GM19035 (cell line): Measurements from ENCODE around the gene CYRIA.

Source experiments
- ATAC-seq: cut with Tn5 transposase; IDR thresholded peaks from one replicate; pipeline ENCODE4 v1.9.1; 2021; ENCODE audit not compliant: unreplicated experiment

Gene CYRIA

DNA sequence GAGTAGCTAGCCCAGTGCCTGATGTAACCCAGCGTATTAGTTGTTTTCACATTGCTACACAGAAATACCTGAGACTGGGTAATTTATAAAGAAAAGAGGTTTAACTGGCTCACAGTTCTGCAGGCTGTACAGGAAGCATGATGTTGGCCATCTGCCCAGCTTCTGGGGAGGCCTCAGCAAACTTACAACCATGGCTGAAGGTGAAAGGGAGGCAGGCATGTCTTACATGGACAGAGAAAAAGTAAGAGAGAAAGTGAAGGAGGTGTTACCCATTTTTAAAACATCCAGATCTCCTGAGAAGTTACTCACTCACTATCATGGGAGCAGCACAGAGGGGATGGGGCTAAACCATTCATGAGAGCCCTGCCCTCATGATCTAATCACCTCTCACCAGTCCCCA, 6.1 kb upstream of the CYRIA start:
- no peak for ATAC-seq

- ATAC-seq: no peak
These were observed 3.8 kb upstream of the CYRIA start for GRCh38 chr2:16669388-16669787.

DNA sequence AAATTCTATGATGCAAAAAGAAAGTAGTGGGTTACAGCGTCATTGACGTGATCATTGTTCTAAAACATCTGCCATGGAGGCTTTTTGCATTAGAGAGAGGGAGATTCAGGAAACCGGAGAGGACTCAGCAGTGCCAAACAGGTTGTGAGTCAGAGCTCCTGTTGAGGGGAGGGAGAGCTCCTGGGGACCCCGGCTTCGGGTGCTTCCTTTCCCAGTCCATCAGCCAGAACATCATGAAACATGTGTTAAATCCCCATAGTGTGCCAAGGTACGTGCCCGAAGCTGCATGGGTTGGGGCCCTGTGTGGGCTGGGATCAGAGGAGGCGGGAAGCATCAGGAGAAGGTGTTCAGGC, 791 bp upstream of the CYRIA start:
- ATAC-seq: peak; percentile 17

GRCh38 chr2:16664809-16665747, 556 bp downstream of the CYRIA start:
- peak; percentile 15 for ATAC-seq

DNA sequence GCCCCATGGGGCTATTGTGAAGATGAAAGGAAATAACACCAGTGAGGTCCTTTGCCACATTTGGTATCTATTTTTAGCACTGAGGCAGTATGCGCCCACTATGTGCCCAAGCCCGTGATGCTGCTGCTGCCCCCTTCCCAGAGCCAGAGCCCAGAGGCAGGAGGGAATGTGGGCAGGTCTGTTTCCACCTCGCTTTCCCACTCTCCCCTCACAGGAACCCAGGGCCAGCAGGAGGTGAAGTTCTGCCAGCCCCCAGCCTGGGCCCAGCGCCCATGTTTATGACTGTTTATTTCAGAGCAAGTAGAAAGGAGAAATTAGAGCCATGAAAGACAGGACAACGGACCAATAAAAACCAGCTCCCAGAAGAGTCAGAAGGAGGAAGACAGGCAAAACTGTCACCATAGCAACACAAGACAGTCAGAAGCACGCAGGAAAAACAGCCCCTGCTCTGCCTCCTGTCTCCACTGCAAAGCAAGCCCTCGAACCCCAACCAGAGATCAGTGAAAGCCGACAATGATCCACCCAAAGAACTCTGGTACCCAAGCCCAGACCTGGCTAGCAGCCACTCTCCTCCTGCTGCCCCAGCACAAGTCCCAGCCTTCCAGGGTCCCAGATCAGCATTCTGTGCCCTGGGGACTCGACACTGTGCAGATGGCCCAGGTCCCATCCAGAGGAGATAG, 1.4 kb downstream of the CYRIA start:
- ATAC-seq: no peak

GRCh38 chr2:16663121-16663905, 2.3 kb downstream of the CYRIA start:
- no peak for ATAC-seq

DNA sequence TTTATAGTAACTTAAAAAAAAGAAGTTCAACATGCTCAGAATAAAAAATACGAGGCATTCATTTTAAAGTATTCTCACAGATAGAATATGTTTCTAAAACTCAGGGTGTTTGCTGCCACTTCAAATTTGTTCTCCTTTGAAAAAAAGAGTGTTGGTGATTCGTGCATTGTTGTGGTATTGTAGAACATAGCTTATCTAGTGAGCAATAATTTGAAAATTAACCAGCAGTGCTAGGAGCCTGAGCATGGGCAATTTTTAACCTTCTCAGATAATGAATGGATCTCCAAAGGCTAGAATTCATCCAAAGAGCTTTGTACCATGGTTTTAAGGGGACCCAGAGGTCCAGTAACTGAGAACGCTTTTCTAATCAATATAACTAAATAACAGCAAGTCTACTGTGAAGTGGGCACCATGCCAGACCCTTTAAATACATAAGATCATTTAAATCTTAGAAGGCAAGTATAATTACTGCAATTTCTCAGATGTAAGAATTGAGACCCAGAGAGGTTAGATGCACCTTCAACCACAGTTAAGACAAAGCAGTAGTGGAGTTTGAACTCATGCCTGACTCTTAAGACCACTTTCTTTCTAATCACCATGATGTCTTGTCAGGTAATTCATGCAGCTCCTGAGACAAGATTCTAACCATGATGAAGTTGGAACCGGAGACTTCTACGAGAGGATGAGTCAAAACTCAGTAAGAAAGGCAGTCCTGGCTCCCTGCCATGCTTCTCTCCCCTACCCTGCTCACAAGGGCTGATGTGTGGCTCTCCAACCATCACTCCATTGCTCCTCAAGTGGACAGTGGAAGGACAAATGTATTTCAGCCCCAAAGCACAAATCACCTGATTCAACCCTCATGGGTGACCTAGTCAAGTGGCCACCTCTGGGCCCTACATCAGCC, 3.4 kb downstream of the CYRIA start:
- ATAC-seq: no peak

DNA sequence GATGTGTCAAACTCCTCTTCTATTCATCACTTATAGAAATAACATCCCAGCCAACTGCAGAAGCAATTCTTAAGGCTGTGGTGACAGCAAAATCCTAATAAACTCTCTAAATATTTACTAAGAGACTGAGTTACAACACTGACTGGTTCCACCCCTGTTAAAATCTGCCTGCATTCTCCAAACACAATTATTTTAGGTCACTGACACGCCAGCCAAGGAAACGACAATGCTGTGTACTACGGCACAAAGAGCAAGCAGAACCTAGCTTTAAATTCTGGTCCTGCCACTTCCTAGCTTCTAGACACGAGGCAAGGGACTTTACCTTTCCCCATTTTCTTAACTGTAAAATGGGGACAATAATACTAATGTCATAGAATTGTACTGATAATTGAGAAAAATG, 4.1 kb downstream of the CYRIA start:
- no peak for ATAC-seq

DNA sequence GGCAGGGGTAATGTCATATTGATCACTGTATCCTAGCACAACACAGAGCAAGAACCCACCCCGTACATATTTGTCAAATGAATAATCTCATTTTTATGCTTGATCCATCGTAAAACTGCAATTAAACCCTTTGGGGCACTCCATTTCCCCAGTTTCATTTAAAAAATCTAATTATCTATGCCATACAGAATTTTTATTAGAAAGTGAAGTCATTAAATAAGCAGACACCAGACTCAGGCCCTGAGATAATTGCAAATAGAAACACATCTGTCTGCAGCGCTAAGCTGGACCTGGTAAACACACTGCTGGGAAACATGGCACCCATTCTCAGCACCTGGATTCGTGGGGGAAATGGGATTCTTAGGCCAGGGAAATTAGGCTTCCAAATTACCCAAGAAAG, 5.1 kb downstream of the CYRIA start:
- ATAC-seq: no peak

- ATAC-seq: no peak
These were observed 5.5 kb downstream of the CYRIA start for GRCh38 chr2:16660114-16660513.

- no peak for ATAC-seq
These were observed 7.4 kb downstream of the CYRIA start for GRCh38 chr2:16658076-16658739.

DNA sequence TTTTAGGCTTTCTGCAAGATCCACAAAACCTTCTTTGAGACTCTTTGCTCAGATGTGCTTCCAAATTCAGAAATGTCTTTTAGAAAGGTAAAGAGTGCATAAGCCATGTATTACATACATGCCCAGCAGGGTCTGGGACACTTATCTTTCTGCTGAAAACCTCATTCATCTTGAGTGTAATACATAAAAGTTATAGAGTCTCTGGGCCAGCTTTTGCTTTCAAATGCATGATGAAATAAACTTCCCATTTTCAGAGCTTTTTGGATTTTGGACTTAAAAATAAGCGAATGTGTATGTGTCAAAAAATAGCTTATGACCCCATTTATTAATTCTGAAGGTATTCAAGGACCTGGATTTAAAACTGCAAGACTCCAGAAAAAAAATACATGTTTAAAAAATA, 8.0 kb downstream of the CYRIA start:
- ATAC-seq: no peak

- ATAC-seq: peak; percentile 69
These were observed 8.7 kb downstream of the CYRIA start for GRCh38 chr2:16656784-16657391.

- ATAC-seq: no peak
These were observed 9.6 kb downstream of the CYRIA start for GRCh38 chr2:16655905-16656642.

DNA sequence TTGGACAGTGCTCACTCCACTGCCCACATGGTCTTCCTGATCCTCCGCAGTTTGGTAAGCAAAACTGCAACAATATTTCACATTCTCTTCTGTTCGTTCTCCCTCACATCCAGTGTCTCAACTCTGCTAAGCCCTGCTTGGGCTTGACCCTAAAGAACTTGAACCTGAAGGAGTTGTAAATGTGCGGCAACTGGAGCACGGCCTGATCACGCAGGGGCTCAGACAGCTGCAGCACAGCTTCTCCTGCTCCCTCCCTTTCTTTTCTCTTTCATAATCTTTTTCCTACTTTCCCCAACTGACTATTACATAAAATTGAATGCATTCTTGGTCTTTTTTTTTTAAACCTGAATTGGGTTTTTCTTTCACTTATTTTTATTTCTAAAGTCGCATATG, 10.2 kb downstream of the CYRIA start:
- no peak for ATAC-seq

DNA sequence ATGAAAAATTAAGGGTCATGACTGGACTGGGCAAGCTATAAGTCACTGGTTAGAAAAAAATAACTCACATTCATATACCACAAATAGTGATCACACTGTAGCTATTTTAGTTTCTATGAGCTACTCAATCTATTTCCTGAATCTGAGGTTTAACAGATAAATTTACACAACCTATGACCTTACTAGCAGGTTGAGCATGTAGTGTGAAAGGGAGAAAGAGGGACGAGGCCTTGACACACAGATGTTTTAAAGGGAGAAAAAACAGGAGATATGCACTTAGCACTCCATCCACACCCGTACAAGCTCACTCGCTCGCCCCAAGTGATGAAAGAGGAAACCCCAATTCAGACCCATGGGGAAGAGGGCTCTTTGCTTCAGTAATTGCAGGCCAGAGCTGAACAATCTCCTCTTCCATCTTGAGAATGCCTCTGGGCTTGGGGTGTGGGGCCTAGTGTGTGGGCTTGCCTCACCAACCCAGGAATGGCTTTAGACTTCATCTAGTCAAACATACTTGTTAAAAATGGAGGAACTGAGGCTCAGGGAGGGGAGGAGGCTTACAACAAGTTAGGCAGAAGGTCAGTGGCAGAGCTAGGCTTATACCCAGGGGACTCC, 10.7 kb downstream of the CYRIA start:
- ATAC-seq: peak; percentile 22

- peak; percentile 58 for ATAC-seq
These were observed 11.8 kb downstream of the CYRIA start for GRCh38 chr2:16653799-16654198.

- no peak for ATAC-seq
These were observed 12.6 kb downstream of the CYRIA start for GRCh38 chr2:16653083-16653375.
